AG10803 (cell line): ENCODE data around the gene KCNAB1.

Experiments used
- DNase-seq: peaks from one replicate; pipeline ENCODE4 v3.0.0; 2010; ENCODE audit warnings: low read depth
- H3K4me3 ChIP-seq: 2 replicates; pipeline ENCODE4 v1.5.1; 2011; ENCODE audit warnings: mild to moderate bottlenecking, low read length, control low read depth
- TF ChIP-seq, protein P1 (sequence below): conservative IDR thresholded peaks from 2 replicates; pipeline ENCODE4 v1.5.1; 2011; ENCODE audit warnings: mild to moderate bottlenecking, low read length, control low read depth, inconsistent platforms

Gene KCNAB1

DNA sequence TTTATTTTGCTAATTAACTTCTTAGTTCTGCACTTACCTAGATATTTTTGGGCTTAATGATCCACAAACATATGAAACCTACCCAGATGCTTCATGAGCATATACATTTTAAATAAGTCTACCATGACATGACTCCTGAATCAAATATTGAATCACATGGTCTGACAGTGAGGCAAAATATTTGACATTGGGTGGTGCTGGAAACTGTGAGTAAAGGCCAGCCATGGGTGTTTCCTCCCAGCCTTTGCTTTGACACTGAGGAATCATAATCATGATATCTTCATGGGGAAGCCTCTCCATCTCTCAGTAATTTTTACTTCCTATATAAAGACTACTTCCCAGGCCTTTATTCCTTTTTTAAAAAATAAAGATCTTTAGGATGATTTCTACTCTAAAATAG, 457.4 kb downstream of the KCNAB1 start:
- no peak overlapping the region for H3K4me3 ChIP-seq
- DNase-seq, result no peak
- TF ChIP-seq, protein P1, sequence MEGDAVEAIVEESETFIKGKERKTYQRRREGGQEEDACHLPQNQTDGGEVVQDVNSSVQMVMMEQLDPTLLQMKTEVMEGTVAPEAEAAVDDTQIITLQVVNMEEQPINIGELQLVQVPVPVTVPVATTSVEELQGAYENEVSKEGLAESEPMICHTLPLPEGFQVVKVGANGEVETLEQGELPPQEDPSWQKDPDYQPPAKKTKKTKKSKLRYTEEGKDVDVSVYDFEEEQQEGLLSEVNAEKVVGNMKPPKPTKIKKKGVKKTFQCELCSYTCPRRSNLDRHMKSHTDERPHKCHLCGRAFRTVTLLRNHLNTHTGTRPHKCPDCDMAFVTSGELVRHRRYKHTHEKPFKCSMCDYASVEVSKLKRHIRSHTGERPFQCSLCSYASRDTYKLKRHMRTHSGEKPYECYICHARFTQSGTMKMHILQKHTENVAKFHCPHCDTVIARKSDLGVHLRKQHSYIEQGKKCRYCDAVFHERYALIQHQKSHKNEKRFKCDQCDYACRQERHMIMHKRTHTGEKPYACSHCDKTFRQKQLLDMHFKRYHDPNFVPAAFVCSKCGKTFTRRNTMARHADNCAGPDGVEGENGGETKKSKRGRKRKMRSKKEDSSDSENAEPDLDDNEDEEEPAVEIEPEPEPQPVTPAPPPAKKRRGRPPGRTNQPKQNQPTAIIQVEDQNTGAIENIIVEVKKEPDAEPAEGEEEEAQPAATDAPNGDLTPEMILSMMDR, result no peak

GRCh38 chr3:156579427-156579851, 459.1 kb downstream of the KCNAB1 start:
- TF ChIP-seq, protein P1, result no peak
- no peak overlapping the region for H3K4me3 ChIP-seq
- DNase-seq, result no peak

DNA sequence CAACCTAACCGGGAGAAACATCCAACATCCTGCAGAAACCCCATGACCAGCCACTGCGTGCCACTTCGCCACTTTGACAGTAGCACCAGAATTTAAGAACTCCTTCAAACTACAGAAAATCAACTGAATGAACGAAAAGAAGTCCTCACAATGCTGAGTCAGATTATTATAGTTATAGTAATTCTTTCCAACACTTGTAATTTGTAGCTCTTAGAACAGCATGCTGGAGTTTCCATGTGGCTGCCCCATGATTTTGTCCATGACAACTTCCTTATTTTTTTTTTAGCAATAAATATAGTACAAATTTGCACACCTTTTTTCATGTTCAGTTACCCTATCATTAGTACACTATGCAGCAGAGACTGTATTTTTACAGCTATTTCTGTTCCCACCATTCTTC, 460.7 kb downstream of the KCNAB1 start:
- H3K4me3 ChIP-seq, result no peak overlapping the region
- TF ChIP-seq, protein P1, result no peak
- DNase-seq, result no peak

DNA sequence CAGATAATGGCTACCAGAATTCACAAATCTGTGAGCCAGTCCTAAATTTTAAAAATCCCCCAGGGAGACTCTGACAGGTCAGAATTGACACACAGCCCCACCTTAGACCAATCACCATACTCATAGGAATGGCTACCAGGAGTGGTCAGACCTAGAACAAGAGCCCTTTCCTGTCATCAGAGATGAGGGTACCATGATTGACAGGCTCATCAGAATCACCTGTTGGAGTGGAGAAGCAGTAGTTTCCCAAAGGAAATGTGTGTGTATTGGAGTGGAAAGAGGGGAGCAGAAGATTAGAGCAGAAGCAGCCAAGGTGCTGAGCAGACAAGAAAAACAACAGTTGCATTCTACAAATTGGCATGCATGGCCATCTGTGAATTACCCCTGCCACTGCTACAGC, 461.6 kb downstream of the KCNAB1 start:
- DNase-seq, result no peak
- H3K4me3 ChIP-seq, result no peak overlapping the region
- TF ChIP-seq, protein P1, result no peak

- TF ChIP-seq, protein P1, result no peak
- DNase-seq, result no peak
- H3K4me3 ChIP-seq, result no peak overlapping the region
Measured at GRCh38 chr3:156582532-156583183, 462.3 kb downstream of the KCNAB1 start.

GRCh38 chr3:156583469-156583868, 463.1 kb downstream of the KCNAB1 start:
- TF ChIP-seq, protein P1, result no peak
- H3K4me3 ChIP-seq, result no peak overlapping the region
- no peak for DNase-seq

- TF ChIP-seq, protein P1, result no peak
- DNase-seq, result peak; percentile 3
- no peak overlapping the region for H3K4me3 ChIP-seq
Measured at GRCh38 chr3:156586905-156587759, 466.8 kb downstream of the KCNAB1 start.
